Thymus (tissue), 11 donors: Measurements from ENCODE around the gene SLC38A3. TPM values are rescaled to one million over a fixed set of nuclear protein-coding genes. Genes with fewer than 3 reads are reported as not detected.

Experiments used
- DNase-seq, 9 donors: peaks; one replicate each; pipeline ENCODE4 v3.0.0-alpha.2; 2013; ENCODE audit warnings: low spot score in 9 of 9, low read depth in 6 of 9, missing footprints in 1 of 9
- H3K27ac ChIP-seq, 2 donors: one replicate each; pipeline ENCODE4 v1.5.1; 2013; ENCODE audit warnings: control low read depth in 1 of 2, low read depth in 1 of 2, low read length in 1 of 2, mild to moderate bottlenecking in 1 of 2, moderate library complexity in 1 of 2
- H3K27me3 ChIP-seq, 2 donors: one replicate each; pipeline ENCODE4 v1.5.1; 2013; ENCODE audit warnings: low read length in 1 of 2; ENCODE audit not compliant: control insufficient read depth in 2 of 2, insufficient read depth in 1 of 2
- H3K36me3 ChIP-seq, 2 donors: one replicate each; pipeline ENCODE4 v1.5.1; 2013; ENCODE audit warnings: low read length in 1 of 2, mild to moderate bottlenecking in 1 of 2, moderate library complexity in 1 of 2; ENCODE audit not compliant: control insufficient read depth in 2 of 2, insufficient read depth in 2 of 2
- H3K4me1 ChIP-seq, 2 donors: one replicate each; pipeline ENCODE4 v1.5.1; 2013; ENCODE audit warnings: low read length in 2 of 2; ENCODE audit not compliant: control insufficient read depth in 2 of 2, insufficient read depth in 2 of 2
- H3K4me3 ChIP-seq, 2 donors: one replicate each; pipeline ENCODE4 v1.5.1; 2013; ENCODE audit warnings: low read length in 2 of 2, control low read depth in 1 of 2, mild to moderate bottlenecking in 1 of 2
- H3K9me3 ChIP-seq, 2 donors: one replicate each; pipeline ENCODE4 v1.5.1; 2013; ENCODE audit warnings: low read length in 1 of 2, mild to moderate bottlenecking in 1 of 2; ENCODE audit not compliant: control insufficient read depth in 2 of 2, insufficient read depth in 1 of 2
- WGBS: extraction: QIAGEN DNeasy Blood & Tissue Kit; methylation state at CpG from one replicate; pipeline ENCODE4 v1.1.7; 2013; 5-methylcytosine and 5-hydroxymethylcytosine counted together
- polyA plus RNA-seq: library from polyadenylated mRNA; stranded (reverse); fragments of 200-250 nt; gene quantifications from one replicate; pipeline ENCODE4 v1.2.3, GENCODE V29; 2013
- total RNA-seq: library from RNA; stranded (reverse); fragments of 120-200 nt; gene quantifications from one replicate; pipeline ENCODE4 v1.2.4, GENCODE V29; 2013
- donor health status: healthy.

The SLC38A3 gene
- total and polyA plus RNA-seq, 2 donors = 0.05 to 0.18 TPM

GRCh38 chr3:50268276-50268675 lies 63.2 kb downstream of the SLC38A3 start:
- Histone ChIP-seq H3K9me3 (peaks cover 0 to 4% of the 10 kb centered on the region in 2 donors), H3K36me3 (no peaks in the 10 kb centered on the region), H3K27me3 (peaks cover 12 to 70% of the 10 kb centered on the region in 2 donors), H3K4me1 (peaks cover 0 to 12% of the 10 kb centered on the region in 2 donors), H3K4me3 (no peak overlapping the region), H3K27ac (no peak overlapping the region)
- WGBS = 84% methylated on average over 3 of the region's 3 CpGs
- DNase-seq = no peak

GRCh38 chr3:50268703-50269451 lies 63.8 kb downstream of the SLC38A3 start, which contains the start of gene SEMA3B:
Gene SEMA3B (plus strand): TSS chr3:50269147. CDS start chr3:50269241, 94 bp downstream.
- DNase-seq = no peak
- Histone ChIP-seq H3K4me1 (peaks cover 0 to 14% of the 10 kb centered on the region in 2 donors), H3K27ac (no peak within 1 kb of the TSS), H3K4me3 (no peak within 1 kb of the TSS), H3K36me3 (no peaks in the 10 kb centered on the region), H3K27me3 (peaks cover 18 to 76% of the 10 kb centered on the region in 2 donors), H3K9me3 (peaks cover 0 to 6% of the 10 kb centered on the region in 2 donors)
- 89% methylated on average over 21 of the region's 21 CpGs for WGBS

- Histone ChIP-seq H3K27me3 (peaks cover 24 to 82% of the 10 kb centered on the region in 2 donors), H3K4me1 (peaks cover 0 to 14% of the 10 kb centered on the region in 2 donors), H3K9me3 (peaks cover 0 to 10% of the 10 kb centered on the region in 2 donors), H3K36me3 (no peaks in the 10 kb centered on the region), H3K4me3 (no peak overlapping the region), H3K27ac (no peak overlapping the region)
- no peak for DNase-seq
- WGBS = 93% methylated on average over 4 of the region's 4 CpGs
Observed at GRCh38 chr3:50269460-50269859, 64.4 kb downstream of the SLC38A3 start.

- 94% methylated on average over 8 of the region's 8 CpGs for WGBS
- H3K36me3 ChIP-seq = no peaks in the 10 kb centered on the region
- no peak for DNase-seq
- H3K9me3 ChIP-seq = peaks cover 0 to 10% of the 10 kb centered on the region in 2 donors
- peaks cover 29 to 85% of the 10 kb centered on the region in 2 donors for H3K27me3 ChIP-seq
- no peak overlapping the region for H3K4me3 ChIP-seq
- no peak overlapping the region for H3K27ac ChIP-seq
- H3K4me1 ChIP-seq = peaks cover 0 to 12% of the 10 kb centered on the region in 2 donors
Observed at GRCh38 chr3:50269977-50270413, 64.9 kb downstream of the SLC38A3 start.

GRCh38 chr3:50270422-50271224 lies 65.6 kb downstream of the SLC38A3 start:
- H3K4me3 ChIP-seq = no peak overlapping the region

More at GRCh38 chr3:50270422-50271224, 65.6 kb downstream of the SLC38A3 start:
- peaks cover 0 to 17% of the 10 kb centered on the region in 2 donors for H3K4me1 ChIP-seq
- WGBS = 92% methylated on average over 19 of the region's 19 CpGs
- H3K27me3 ChIP-seq = peaks cover 35 to 85% of the 10 kb centered on the region in 2 donors
- no peak for DNase-seq
- H3K27ac ChIP-seq = no peak overlapping the region
- peaks cover 0 to 10% of the 10 kb centered on the region in 2 donors for H3K9me3 ChIP-seq
- no peaks in the 10 kb centered on the region for H3K36me3 ChIP-seq

Other genes with a start within 250 kb of the SLC38A3 start
- 142 TPM for gene RBM5, start 116.4 kb upstream of the SLC38A3 start, total RNA-seq
- gene RBM5, start 116.4 kb upstream of the SLC38A3 start, polyA plus RNA-seq = 219 TPM
- gene SEMA3F, start 49.9 kb upstream of the SLC38A3 start, total RNA-seq = 4.4 TPM
- 19.7 TPM for gene SEMA3F, start 49.9 kb upstream of the SLC38A3 start, polyA plus RNA-seq
- 0.05 TPM for gene GNAT1, start 13.7 kb upstream of the SLC38A3 start, total RNA-seq
- gene GNAT1, start 13.7 kb upstream of the SLC38A3 start, polyA plus RNA-seq = 0.05 TPM
- 177 TPM for gene GNAI2, start 30.9 kb downstream of the SLC38A3 start, total RNA-seq
- gene GNAI2, start 30.9 kb downstream of the SLC38A3 start, polyA plus RNA-seq = 187 TPM
- gene SEMA3B, start 63.9 kb downstream of the SLC38A3 start, total RNA-seq = 0.66 TPM
- gene SEMA3B, start 63.9 kb downstream of the SLC38A3 start, polyA plus RNA-seq = 4.8 TPM
- not detected for gene LSMEM2, start 73.8 kb downstream of the SLC38A3 start, total RNA-seq
- gene LSMEM2, start 73.8 kb downstream of the SLC38A3 start, polyA plus RNA-seq = 0.11 TPM
- 31.0 TPM for gene IFRD2, start 87.2 kb downstream of the SLC38A3 start, total RNA-seq
- 52.3 TPM for gene IFRD2, start 87.2 kb downstream of the SLC38A3 start, polyA plus RNA-seq
- gene HYAL3, start 94.1 kb downstream of the SLC38A3 start, total RNA-seq = 2.5 TPM
- gene HYAL3, start 94.1 kb downstream of the SLC38A3 start, polyA plus RNA-seq = 2.5 TPM
- gene NAA80, start 94.1 kb downstream of the SLC38A3 start, total RNA-seq = 6.4 TPM
- gene NAA80, start 94.1 kb downstream of the SLC38A3 start, polyA plus RNA-seq = 23.7 TPM
- gene HYAL1, start 98.3 kb downstream of the SLC38A3 start, total RNA-seq = 0.09 TPM
- gene HYAL1, start 98.3 kb downstream of the SLC38A3 start, polyA plus RNA-seq = 1.8 TPM
- 15.2 TPM for gene HYAL2, start 117.5 kb downstream of the SLC38A3 start, total RNA-seq
- 32.7 TPM for gene HYAL2, start 117.5 kb downstream of the SLC38A3 start, polyA plus RNA-seq
- gene TUSC2, start 123.0 kb downstream of the SLC38A3 start, total RNA-seq = 23.6 TPM
- gene TUSC2, start 123.0 kb downstream of the SLC38A3 start, polyA plus RNA-seq = 27.5 TPM
- 17.6 TPM for gene RASSF1, start 135.6 kb downstream of the SLC38A3 start, total RNA-seq
- gene RASSF1, start 135.6 kb downstream of the SLC38A3 start, polyA plus RNA-seq = 40.3 TPM
- gene ZMYND10, start 140.5 kb downstream of the SLC38A3 start, total RNA-seq = 0.66 TPM
- 5.5 TPM for gene ZMYND10, start 140.5 kb downstream of the SLC38A3 start, polyA plus RNA-seq
- gene NPRL2, start 145.5 kb downstream of the SLC38A3 start, total RNA-seq = 30.9 TPM
- gene NPRL2, start 145.5 kb downstream of the SLC38A3 start, polyA plus RNA-seq = 24.5 TPM
- gene CYB561D2, start 145.6 kb downstream of the SLC38A3 start, total RNA-seq = 20.4 TPM
- gene CYB561D2, start 145.6 kb downstream of the SLC38A3 start, polyA plus RNA-seq = 28.5 TPM
- 17.3 TPM for gene TMEM115, start 154.2 kb downstream of the SLC38A3 start, total RNA-seq
- 21.9 TPM for gene TMEM115, start 154.2 kb downstream of the SLC38A3 start, polyA plus RNA-seq